GM18508 (cell line): ENCODE results near the gene FSD2.
"Not testable (repeated sequence)": the region's sequence is repeated elsewhere in the genome, so short reads cannot be mapped to it uniquely, and the experiment has no call there.

ENCODE experiments used
- ATAC-seq: cut with Tn5 transposase; IDR thresholded peaks from one replicate; pipeline ENCODE4 v1.9.1; 2021; ENCODE audit warnings: moderate number of reproducible peaks; ENCODE audit not compliant: insufficient read depth, unreplicated experiment

FSD2 gene

DNA sequence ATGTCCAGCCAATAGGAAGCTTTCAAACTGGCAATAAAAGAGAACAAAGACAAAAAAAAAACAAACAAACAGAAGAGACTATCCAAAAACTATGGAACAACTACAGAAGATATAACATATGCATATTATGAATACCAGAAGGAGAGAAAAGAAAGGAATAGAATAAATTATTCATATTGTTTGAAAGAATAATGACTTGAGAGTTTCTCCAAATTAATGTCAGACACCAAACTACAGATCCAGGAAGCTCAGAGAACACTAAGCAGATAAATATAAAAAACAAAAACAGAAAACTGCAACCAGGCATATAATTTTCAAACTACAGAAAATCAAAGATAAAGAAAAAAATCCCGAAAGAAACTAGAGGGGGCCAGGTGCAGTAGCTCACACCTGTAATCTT, 62.1 kb downstream of the FSD2 start:
- ATAC-seq, result no peak

DNA sequence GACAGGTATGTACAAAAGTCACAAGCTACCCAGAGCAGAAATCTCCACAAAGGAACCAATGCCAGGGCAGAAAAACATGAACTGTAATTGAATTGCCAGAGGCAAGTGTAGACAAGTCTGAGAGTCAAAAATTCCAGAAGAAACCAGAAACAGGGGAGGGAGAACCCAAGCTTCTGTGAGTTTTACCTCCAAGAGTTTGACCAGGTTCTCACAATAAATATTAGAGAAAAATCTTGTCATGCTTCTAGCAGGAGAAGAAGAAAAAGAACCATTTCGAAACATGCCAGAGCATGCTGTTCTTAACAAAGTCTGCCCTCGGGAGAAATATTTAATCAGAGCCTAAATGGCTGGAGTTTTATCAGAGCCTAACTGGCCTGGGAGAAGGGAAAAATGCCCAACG, 63.7 kb downstream of the FSD2 start:
- ATAC-seq, result no peak

- no peak for ATAC-seq
These were observed 66.8 kb downstream of the FSD2 start for GRCh38 chr15:82739086-82739485.

DNA sequence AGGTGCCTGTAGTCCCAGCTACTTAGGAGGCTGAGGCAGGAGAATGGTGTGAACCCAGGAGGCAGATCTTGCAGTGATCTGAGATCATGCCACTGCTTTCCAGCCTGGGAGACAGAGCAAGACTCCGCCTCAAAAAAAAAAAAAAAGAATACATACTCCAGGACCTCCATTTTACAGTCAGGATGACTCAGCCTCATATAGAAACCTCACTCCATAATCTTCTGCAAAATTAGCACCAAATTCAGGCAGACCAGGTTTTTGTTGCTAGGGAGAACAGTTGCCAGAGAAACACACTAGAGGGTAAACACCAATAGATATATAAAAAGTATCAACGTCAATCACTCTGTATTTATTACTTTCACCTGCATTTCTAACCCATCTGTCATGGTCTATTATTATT, 67.9 kb downstream of the FSD2 start:
- no peak for ATAC-seq

GRCh38 chr15:82731527-82731926, 74.3 kb downstream of the FSD2 start:
- ATAC-seq, result no peak

DNA sequence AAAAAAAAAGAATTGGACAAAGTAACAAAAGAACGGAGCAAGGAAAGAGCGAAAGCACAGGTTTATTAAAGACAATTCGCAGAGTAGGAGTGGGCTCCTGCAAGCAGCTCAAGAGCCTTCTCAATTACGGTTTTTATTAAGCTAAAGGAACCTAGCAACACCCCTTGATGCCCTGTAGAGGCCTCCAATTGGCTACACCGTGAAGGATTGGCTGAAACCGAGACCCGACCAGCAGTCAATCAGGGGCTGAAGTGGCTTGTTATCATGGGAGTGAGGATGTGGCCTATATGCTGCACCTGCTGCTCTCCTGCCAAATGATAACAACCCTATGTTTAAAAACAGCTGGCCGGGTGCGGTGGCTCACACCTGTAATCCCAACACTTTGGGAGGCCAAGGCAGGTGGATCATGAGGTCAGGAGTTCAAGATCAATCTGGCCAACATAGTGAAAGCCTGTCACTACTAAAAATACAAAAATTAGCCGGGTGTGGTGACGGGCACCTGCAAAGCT, 75.8 kb downstream of the FSD2 start:
- ATAC-seq, result no peak

DNA sequence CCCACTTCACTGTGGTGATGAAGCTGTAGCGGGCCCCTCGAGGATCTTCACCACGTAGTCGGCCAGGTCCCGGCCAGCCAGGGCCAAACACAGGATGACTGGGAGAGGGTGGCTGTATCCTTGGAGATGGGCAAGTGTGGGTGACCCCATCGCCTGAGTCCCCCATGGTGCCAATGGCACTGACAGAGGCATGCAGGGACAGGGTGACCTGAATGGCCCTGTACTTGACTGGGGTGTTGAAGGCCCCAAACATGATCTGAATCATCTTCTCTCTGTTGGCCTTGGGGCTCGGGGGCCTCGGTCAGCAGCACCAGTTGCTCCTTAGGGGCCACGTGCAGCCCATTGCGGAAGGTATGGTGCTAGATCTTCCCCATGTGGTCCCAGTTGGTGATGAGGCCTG, 79.1 kb downstream of the FSD2 start:
- ATAC-seq, result no peak

- ATAC-seq, result no peak
These were observed 90.9 kb downstream of the FSD2 start for GRCh38 chr15:82715003-82715402.

DNA sequence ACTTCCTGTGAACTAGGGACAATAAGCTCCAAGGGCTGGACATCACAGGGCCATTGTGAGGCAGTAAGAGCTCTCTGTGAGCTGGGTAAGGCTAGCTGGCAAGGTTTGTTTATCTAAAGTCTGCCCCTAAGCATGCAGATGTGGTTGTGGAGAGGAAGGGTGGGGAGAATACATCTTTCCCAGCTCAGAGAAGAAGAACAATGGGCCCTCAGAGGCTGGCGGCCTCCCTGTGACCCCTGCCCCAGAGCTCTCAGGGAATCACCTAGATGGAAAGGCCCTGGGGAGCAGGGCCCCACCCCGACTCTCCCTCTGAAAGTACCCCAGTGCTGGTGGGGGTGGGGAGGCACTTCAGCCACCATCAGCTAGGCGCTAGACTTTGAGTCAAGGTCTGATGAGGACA, 91.9 kb downstream of the FSD2 start:
- no peak for ATAC-seq

- no peak for ATAC-seq
These were observed 93.8 kb downstream of the FSD2 start for GRCh38 chr15:82712036-82712435.

- no peak for ATAC-seq
These were observed 94.9 kb downstream of the FSD2 start for GRCh38 chr15:82710926-82711490.

- no peak for ATAC-seq
These were observed 95.7 kb downstream of the FSD2 start for GRCh38 chr15:82710208-82710555.

DNA sequence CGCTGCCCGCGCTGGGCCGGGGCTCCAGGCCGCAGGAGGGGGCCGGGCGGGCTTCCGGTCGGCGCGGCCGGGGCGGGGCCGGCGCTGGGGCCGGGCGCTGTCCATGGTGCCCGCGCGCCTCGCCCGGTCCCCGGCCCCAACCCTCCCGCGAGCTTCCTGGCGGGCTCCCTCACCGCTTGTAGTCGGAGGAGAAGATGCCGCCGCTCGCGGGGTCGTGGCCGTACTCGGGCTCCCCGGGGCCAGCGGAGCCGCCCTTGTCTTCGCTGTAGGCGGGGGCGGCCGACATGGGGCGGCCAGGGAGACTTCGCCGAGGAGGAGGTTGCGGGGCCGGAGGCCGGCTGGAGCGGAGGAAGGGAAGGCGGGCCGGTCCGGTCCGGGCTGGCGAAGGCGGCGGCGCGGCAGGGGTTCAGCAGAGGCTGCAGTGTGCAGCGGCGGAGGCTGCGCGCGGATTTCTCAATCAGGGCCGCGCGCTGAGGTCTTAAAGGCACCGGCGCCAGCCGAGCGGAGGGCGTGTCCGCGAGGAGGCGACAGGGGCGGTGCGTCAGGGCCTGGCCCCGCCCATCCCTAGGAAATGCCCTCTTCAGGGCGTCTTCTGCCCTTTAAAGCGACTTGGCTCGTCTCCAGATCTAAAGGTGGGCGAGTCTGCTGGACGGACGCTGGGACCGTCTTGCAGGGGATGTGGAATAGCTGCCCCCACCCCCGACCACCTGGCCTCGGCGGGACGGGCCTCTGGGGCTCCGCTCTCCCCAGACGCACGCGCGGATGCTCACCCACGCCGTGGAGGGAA, 96.3 kb downstream of the FSD2 start, which contains the start of gene AP3B2:
Gene AP3B2 (minus strand): TSS at position 455 of the 787 bp plus-strand sequence. CDS start 169 bp downstream, at position 286.
- peak; percentile 47 for ATAC-seq

DNA sequence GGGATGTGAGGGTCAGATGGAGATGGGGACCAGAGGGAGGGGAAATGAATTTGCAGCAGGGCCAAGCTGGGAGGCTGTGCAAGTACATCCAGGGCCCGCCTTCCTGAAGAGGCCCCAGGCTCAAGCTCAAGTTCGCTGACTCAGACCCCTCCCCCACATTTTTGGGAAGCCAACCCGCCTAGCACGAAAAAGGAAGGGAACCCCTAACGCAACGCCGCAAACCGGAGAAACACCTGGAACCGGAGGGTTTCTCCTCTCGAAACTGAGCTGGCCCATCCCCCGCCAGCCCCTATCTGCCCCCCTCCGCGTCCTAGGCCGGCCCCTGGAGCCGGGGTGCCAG, 96.8 kb downstream of the FSD2 start:
- no peak for ATAC-seq

DNA sequence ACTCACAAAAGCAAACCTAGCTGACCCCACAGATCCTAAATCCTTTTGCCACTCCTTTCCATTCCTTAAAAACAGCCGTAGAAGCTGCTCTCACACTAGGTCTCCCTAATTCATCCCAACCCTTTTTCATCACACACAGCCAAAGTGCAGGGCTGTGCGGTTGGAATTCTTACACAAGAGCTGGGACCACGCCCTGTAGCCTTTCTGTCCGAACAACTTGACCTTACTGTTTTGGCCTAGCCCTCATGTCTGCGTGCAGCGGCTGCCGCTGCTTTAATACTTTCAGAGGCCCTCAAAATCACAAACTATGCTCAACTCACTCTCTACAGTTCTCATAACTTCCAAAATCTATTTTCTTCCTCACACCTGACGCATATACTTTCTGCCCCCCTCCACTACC, 100.0 kb downstream of the FSD2 start:
- not testable (repeated sequence) for ATAC-seq
